ENCODE measurements around the gene MBTPS1.
A peak's percentile ranks its signal among the peaks of the same experiment; 100 is the strongest.

MBTPS1 gene

DNA sequence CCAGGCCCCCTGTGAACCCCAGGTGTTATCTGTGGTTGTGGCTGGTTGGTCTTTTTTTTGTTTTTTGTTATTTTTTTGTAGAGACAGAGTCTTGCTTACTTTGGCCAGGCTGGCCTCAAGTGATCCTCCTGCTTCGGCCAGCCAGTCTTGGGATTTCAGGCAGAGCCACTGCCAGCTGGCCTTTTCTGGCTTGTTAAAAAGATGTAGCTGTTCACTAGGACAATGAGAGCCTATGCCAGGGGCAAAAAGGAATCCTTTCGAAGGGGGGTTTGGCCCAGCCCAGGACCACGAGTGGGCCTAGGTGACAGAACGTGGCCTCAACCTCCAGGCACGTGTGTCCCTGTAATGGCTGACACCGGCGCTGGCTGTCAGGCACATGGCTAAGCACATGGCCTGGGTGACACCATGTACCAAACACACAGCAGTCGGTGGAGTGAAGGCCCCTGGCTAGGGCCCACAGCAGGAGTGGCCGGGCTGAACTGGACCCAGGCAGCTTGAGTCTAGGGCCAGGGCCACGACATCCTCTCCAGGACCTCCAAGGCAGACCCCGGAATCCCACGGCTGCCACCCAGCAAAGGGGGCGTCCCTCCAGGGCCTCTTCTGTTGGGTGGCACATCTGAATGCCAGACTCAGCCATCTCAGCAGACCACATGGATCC is 67.2 kb downstream of the MBTPS1 start:
- DNase-seq, result no peak

DNA sequence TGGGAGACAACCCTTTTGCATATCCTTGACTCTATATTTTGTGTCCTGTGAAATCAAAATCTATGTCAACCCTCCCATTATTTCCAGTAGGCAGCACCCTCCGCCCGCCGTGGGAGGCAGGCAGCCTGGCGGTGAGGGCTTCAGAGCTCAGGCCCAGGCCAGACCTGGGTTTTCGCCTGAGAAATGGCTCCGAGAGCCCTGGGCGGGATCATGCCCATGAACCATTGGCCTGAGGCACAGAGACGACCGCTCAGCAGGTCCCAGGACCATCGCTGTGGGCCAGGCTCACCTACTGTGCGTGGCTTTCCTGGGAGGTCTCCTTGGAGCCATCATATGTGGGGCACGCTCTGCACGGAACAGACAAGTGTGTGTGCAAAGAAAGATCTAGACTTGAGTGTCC is 67.9 kb downstream of the MBTPS1 start:
- DNase-seq, result no peak

DNA sequence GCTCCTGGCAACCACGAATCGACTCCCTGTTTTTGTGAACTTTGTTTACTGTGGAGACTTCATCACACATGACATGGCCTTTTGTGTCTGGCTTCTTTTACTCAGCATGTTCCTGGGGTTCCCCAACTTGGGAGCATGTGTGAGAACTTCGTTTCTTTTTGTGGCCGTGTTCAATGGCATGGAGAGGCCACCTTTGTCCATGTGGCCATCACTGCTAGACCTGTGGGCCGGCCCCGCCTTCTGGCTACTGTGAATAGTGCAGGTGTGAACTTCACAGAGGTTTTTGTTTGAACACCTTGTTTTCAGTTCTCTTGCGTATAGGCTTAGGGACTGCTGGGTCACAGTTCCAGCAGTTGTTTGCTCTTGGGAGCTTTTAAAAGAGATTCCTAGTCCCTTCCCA is 68.5 kb downstream of the MBTPS1 start:
- DNase-seq, result peak in 2 of 3 experiments; percentile 12 to 43

DNA sequence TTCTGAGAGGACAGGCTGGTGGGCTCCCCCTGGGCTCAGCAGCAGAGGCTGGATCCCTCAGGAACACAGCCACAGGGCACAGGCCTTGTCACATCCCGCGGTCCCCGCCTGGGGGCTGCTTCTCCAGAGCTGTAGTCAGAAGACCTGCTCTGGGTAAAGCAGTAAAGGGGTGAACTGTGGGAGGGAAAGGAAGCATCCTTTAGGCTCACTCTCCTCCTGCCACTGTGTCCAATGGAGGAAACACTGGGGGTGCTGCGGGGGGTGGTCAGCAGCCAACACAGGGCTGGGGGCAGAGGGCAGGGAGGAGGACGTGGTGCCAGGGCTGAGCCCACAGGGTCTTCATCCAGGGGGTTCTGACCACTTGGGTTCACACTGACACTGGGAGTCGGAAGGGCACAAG is 69.1 kb downstream of the MBTPS1 start:
- no peak for DNase-seq

- no peak for DNase-seq
Measured at GRCh38 chr16:84047206-84047605, 69.5 kb downstream of the MBTPS1 start.

- no peak for DNase-seq
Measured at GRCh38 chr16:84045818-84046470, 70.8 kb downstream of the MBTPS1 start.

- no peak for DNase-seq
Measured at GRCh38 chr16:84045001-84045817, 71.5 kb downstream of the MBTPS1 start.

GRCh38 chr16:84044118-84044488 is 72.6 kb downstream of the MBTPS1 start:
- peak in 1 of 3 experiments; percentile 61 for DNase-seq

DNA sequence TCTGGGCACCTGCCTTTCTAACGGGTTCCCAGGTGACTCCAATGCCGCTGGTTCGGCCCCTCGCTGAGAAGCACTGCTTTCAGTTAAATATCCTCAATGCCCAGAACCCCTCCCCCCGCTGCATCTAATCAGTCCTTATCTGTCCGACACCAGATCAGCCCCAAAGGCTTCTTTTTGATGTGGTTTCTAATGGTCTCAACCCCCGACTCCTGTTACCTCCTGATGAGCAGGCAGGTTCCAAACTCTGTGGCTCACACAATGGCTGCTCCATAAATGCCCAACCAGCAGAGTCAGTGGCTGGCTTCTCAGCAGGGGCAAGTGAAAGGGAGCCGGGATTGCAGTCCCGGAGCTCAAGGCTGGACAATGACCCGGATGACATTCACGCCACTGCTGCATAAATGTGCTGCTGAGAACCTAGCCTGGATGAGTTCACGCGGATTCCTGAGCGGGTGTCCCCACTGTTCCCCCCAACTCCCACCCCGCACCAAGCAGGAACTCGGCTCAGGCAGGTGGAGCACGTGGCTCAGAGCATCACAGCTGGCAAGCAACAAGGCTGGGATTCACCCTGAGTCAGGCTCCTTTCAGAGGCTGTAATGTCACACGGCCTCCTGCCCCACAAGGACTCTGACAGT is 73.1 kb downstream of the MBTPS1 start:
- peak; percentile 27 to 67 (median 44) for DNase-seq

DNA sequence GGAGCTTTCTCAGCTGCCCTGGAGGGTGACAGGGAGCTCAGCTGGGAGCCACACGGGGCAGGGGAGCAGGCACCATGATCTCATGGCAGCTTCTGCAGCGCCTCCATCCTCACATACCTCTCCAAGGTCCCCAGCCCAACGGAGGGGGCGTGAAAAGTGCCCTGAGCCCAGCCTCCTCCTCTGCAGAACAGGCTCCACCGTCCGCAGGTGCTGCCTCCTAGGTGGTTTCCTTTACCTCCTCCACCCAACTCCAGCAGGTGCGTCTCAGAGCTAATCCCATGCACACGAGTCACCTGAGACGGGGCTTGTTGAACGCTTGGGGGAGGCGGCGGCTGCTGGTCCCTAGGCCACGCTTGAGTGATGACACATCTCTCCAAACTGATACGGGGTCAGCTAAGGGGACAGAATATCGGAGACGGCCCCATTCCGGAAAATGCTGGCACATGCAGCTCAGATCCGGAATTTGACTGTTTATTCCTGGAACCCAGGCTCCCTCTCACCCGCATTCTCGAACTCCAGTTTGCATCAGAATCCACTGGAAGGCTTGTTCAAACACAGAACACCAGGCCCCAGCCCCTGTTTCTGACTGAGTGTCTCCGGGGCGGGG is 73.8 kb downstream of the MBTPS1 start:
- peak; percentile 71 to 85 (median 83) for DNase-seq

DNA sequence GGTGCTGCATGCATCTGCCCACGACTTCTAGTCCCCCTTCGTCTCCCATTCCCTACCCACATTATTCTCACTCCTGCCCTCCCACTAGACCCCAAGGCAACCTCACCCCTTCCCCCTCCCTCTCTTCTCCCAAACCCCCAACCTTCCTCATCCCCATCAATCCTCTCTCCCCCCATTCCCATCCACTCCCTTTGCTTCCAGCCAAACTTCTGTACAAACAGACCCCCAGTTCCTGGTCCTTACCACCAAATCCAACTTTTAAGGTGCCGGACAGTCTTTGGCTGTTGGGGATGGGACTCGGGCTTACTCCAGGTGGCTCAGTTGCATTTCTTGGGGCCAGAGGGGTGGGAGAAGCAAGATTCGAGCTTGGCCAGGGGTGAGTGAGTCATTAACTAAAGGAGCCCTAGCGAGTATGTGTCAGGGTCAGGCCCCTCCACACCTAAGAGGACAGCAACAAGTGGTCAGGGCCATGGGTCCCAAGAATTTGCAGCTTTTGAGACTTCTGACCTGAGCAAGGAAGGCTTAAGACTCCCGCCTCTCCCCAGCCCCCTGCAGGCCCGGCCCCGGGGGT is 74.3 kb downstream of the MBTPS1 start, which contains the start of gene SLC38A8:
Gene SLC38A8 (minus strand): TSS at position 488 of the 571 bp plus-strand sequence. CDS start 638 bp downstream, outside the sequence.
- DNase-seq, result no peak

- no peak for DNase-seq
Measured at GRCh38 chr16:84041881-84042280, 74.9 kb downstream of the MBTPS1 start.

DNA sequence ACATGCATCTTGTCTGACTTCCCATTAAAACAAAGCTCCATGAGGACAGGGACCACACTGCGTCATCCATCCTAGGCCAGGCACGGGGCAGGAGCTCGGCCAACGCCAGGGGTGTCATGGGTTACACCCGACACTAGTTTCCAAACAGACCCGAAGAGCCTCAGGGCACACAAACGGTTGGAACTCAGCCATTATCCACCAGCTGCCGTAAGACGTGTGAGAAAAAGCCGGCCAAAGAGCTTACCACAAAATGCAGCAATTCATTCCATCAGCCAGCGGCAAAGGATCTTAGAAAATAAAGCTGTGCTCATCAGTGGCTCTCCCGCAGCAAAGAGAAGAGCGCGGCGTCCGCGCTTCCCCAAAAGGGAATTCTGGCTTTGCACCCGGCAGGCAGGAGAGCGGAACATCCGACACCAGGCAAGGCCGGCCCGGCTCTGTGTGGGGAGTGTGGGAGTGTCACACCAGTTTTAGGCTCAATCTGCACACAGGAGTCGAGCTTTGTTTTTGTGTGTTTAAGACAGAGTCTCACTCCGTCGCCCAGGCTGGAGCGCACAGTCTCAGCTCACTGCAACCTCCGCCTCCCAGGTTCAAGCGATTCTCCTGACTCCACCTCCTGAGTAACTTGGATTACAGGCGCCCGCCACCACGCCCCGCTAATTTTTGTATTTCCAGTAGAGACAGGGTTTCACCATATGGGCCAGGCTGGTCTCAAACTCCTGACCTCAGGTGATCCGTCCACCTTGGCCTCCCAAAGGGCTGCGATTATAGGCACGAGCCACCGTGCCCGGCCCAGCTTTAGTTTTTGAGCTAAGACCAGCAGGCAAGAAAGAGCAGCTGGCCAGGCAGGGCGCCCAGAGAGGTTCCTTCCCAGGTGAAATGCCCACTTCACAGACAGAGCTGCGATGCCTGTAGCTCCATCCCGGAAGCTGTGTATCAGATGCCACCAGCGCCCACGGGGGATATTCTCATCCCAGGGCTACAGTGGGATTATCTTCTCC is 75.6 kb downstream of the MBTPS1 start:
- DNase-seq, result no peak

GRCh38 chr16:84040226-84040822 is 76.4 kb downstream of the MBTPS1 start:
- no peak for DNase-seq

- no peak for DNase-seq
Measured at GRCh38 chr16:84039696-84040095, 77.0 kb downstream of the MBTPS1 start.

DNA sequence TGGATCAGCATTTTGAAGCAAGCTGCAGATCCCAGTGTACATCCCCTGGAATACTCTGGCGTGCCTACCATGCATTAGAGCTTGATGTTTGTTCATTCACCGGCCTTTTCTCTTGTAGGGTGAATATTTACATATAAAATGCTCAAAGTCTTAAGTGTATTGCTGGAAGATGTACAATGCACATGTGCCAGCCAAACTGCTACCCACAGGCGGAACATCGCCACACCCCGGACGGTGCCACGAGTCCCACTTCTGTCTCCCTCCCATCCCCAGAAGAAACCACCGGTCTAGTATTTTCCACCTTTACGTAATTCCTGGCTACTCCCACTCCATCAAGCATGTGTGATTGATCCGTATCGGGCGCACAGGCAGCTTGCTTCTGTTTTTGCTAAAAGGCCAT is 78.3 kb downstream of the MBTPS1 start:
- DNase-seq, result no peak

DNA sequence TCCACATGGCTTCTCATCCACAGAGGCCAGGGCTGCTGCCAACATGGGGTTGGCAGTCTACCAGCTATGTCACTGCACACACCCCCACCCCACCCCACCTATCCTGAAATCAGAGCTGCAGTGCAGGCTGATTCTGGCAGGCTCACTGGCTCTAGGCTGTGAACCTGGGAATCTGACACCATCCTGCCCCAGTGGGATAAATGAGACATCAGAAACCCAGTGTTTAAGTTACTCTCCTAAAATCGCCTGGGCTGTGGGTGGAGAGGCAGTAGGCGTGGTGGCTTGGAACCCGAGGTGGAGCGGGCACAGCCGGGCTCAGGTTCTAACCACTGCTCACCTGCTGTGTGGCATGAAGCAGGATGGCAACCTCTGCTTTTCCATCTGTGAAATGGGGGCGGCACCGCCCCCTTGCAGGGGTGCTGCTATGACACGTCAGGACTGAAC is 79.7 kb downstream of the MBTPS1 start:
- DNase-seq, result no peak

DNA sequence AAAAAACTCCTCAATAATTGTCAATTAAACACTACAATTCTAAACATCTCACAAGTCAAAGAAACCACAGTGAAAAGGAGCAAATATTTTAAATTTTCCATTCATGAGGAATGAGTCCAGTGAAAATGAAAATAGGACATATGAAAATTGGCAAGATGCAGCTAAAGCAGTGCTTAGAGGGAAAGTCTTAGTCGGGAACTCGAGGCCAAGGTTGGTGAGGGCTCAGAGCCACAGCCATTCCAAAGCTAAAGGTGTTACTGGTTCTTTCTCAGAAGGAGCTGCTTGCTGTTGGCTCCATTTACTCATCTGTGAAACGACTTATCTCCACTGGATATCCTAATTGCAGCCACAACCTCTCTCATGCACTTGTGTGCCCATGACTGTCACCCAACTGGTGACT is 80.6 kb downstream of the MBTPS1 start:
- no peak for DNase-seq

GRCh38 chr16:84034516-84034915 is 82.2 kb downstream of the MBTPS1 start:
- no peak for DNase-seq

Data from NCI-H1417 (cell line).